Measurements from ENCODE around the gene TANC2.

DNA sequence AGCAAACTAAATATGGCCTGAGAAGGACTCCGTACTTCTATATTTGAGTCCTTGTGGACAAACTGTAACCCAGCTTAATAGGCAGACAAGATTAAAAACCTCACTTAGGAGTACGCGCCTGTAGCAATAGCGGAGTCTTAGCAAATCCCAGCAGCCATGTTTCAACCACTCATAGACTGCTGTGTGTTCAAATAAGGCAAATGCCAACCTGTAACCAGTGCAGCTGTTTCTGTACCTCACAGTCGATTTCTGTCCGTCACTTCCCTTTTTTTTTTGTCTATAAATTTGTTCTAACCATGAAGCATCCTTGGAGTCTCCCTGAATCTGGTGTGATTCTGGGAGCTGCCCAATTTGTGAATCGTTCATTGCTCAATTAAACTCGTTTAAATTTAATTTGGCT lies 30.2 kb downstream of the TANC2 start:
- TF ChIP-seq CTCF (IDR thresholded peaks at IDR 0.05): no peak
- no peak for TF ChIP-seq JUN (IDR thresholded peaks at IDR 0.05)
- no peak for TF ChIP-seq MAFK (IDR thresholded peaks at IDR 0.05; ENCODE audit: partially characterized antibody)
- TF ChIP-seq POLR2A (IDR thresholded peaks at IDR 0.05; ENCODE audit: low read length): no peak
- no peak for TF ChIP-seq ZSCAN20 (CRISPR knock-in tag; IDR thresholded peaks at IDR 0.05)
- TF ChIP-seq CHD4 (IDR thresholded peaks at IDR 0.05; ENCODE audit: borderline replicate concordance): no peak
- TF ChIP-seq EP300 (IDR thresholded peaks at IDR 0.05): no peak
- no peak for TF ChIP-seq FOSL2 (IDR thresholded peaks at IDR 0.05)
- no peak for TF ChIP-seq FOSL2 (CRISPR knock-in tag; IDR thresholded peaks at IDR 0.05)
- TF ChIP-seq, protein P1, sequence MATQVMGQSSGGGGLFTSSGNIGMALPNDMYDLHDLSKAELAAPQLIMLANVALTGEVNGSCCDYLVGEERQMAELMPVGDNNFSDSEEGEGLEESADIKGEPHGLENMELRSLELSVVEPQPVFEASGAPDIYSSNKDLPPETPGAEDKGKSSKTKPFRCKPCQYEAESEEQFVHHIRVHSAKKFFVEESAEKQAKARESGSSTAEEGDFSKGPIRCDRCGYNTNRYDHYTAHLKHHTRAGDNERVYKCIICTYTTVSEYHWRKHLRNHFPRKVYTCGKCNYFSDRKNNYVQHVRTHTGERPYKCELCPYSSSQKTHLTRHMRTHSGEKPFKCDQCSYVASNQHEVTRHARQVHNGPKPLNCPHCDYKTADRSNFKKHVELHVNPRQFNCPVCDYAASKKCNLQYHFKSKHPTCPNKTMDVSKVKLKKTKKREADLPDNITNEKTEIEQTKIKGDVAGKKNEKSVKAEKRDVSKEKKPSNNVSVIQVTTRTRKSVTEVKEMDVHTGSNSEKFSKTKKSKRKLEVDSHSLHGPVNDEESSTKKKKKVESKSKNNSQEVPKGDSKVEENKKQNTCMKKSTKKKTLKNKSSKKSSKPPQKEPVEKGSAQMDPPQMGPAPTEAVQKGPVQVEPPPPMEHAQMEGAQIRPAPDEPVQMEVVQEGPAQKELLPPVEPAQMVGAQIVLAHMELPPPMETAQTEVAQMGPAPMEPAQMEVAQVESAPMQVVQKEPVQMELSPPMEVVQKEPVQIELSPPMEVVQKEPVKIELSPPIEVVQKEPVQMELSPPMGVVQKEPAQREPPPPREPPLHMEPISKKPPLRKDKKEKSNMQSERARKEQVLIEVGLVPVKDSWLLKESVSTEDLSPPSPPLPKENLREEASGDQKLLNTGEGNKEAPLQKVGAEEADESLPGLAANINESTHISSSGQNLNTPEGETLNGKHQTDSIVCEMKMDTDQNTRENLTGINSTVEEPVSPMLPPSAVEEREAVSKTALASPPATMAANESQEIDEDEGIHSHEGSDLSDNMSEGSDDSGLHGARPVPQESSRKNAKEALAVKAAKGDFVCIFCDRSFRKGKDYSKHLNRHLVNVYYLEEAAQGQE (IDR thresholded peaks at IDR 0.05): no peak
